ENCODE data around the gene CR1L. TPM values are rescaled to one million over a fixed set of nuclear protein-coding genes. Genes with fewer than 3 reads are reported as not detected.

CR1L gene
- total and polyA plus RNA-seq, 9 of the 15 experiments (the other 6 are each of a cell fraction or from before 2014, with no cell fraction given) = 10.1 to 74.8 (median 34.3) TPM

GRCh38 chr1:207747627-207748492, 102.9 kb downstream of the CR1L start (continued):
- TF ChIP-seq GMEB1 (CRISPR knock-in tag; IDR thresholded peaks at IDR 0.05) = no peak
- peak; percentile 73; the same call in 1 of the 2 replicates for TF ChIP-seq ZNF175 (CRISPR knock-in tag; IDR thresholded peaks at IDR 0.05; ENCODE audit: low read depth)
- TF ChIP-seq RAD51 (IDR thresholded peaks at IDR 0.05; ENCODE audit: borderline replicate concordance, low read depth) = no peak
- no peak for TF ChIP-seq CUX1 (CRISPR knock-in tag; IDR thresholded peaks at IDR 0.05)
- no peak for TF ChIP-seq MLX (CRISPR knock-in tag; conservative IDR thresholded peaks at IDR 0.05)
- no peak for TF ChIP-seq ZNF224 (CRISPR knock-in tag; IDR thresholded peaks at IDR 0.05)
- no peak for TF ChIP-seq MBD1 (CRISPR knock-in tag; IDR thresholded peaks at IDR 0.05)
- TF ChIP-seq, protein P1, sequence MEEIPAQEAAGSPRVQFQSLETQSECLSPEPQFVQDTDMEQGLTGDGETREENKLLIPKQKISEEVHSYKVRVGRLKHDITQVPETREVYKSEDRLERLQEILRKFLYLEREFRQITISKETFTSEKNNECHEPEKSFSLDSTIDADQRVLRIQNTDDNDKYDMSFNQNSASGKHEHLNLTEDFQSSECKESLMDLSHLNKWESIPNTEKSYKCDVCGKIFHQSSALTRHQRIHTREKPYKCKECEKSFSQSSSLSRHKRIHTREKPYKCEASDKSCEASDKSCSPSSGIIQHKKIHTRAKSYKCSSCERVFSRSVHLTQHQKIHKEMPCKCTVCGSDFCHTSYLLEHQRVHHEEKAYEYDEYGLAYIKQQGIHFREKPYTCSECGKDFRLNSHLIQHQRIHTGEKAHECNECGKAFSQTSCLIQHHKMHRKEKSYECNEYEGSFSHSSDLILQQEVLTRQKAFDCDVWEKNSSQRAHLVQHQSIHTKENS (CRISPR knock-in tag; IDR thresholded peaks at IDR 0.05) = no peak
- TF ChIP-seq FOXJ3 (CRISPR knock-in tag; IDR thresholded peaks at IDR 0.05) = no peak
- 0 out of 2 replicates have a peak, but pooled peaks have one; percentile 60 for TF ChIP-seq GTF2A2 (tag; IDR thresholded peaks at IDR 0.05)
- no peak for TF ChIP-seq CREBBP (IDR thresholded peaks at IDR 0.05; ENCODE audit: low read depth, low read length)
- peak; percentile 27 for TF ChIP-seq NFYB (IDR thresholded peaks at IDR 0.05; ENCODE audit: extremely low read depth, insufficient read length)
- TF ChIP-seq, protein P2, sequence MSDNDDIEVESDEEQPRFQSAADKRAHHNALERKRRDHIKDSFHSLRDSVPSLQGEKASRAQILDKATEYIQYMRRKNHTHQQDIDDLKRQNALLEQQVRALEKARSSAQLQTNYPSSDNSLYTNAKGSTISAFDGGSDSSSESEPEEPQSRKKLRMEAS (CRISPR knock-in tag; IDR thresholded peaks at IDR 0.05) = peak; percentile 54; the same call in 1 of the 2 replicates

Data from K562 (cell line).